Epithelial cell of prostate (primary cell): ENCODE measurements around the gene JMJD6.
"Not testable (repeated sequence)": the region's sequence is repeated elsewhere in the genome, so short reads cannot be mapped to it uniquely, and the experiment has no call there.

ENCODE experiments used
- DNase-seq: peaks from one replicate; pipeline ENCODE4 v3.0.0-alpha.2; 2011; ENCODE audit warnings: low read depth, low spot score
- H3K27ac ChIP-seq: fragments of 450-650 bp; 2 replicates; pipeline ENCODE4 v1.5.1; 2017; ENCODE audit warnings: mild to moderate bottlenecking

Gene JMJD6

GRCh38 chr17:76726231-76726775, at the start of gene JMJD6:
TSS of gene JMJD6 (minus strand) at chr17:76726606. CDS start at chr17:76726475, 131 bp downstream.
- H3K27ac ChIP-seq, result peak within 1 kb of the TSS; percentile 97
- peak; percentile 72 for DNase-seq

GRCh38 chr17:76775021-76775600, 48.7 kb upstream of the JMJD6 start:
- H3K27ac ChIP-seq, result no peak overlapping the region
- no peak for DNase-seq

- peak overlapping the region; percentile 64 for H3K27ac ChIP-seq
- peak; percentile 62 for DNase-seq
Observed at GRCh38 chr17:76772842-76773525, 46.6 kb upstream of the JMJD6 start.

- DNase-seq, result no peak
- H3K27ac ChIP-seq, result no peak overlapping the region
Observed at GRCh38 chr17:76758570-76758969, 32.2 kb upstream of the JMJD6 start.

- no peak overlapping the region for H3K27ac ChIP-seq
- DNase-seq, result no peak
Observed at GRCh38 chr17:76757256-76757655, 30.9 kb upstream of the JMJD6 start.

- DNase-seq, result no peak
- no peak overlapping the region for H3K27ac ChIP-seq
Observed at GRCh38 chr17:76755285-76755684, 28.9 kb upstream of the JMJD6 start.

GRCh38 chr17:76753061-76753961, 26.9 kb upstream of the JMJD6 start:
- H3K27ac ChIP-seq, result no peak overlapping the region

GRCh38 chr17:76752006-76752405, 25.6 kb upstream of the JMJD6 start:
- H3K27ac ChIP-seq, result no peak overlapping the region
- DNase-seq, result no peak

More at GRCh38 chr17:76753061-76753961, 26.9 kb upstream of the JMJD6 start:
- DNase-seq, result no peak

GRCh38 chr17:76751416-76751993, 25.1 kb upstream of the JMJD6 start:
- no peak for DNase-seq
- H3K27ac ChIP-seq, result no peak overlapping the region

- DNase-seq, result no peak
- no peak overlapping the region for H3K27ac ChIP-seq
Observed at GRCh38 chr17:76748657-76749056, 22.3 kb upstream of the JMJD6 start.

- no peak for DNase-seq
- no peak overlapping the region for H3K27ac ChIP-seq
Observed at GRCh38 chr17:76747716-76748363, 21.4 kb upstream of the JMJD6 start.

- DNase-seq, H3K27ac ChIP-seq: not testable (repeated sequence)
Observed at GRCh38 chr17:76745785-76746184, 19.4 kb upstream of the JMJD6 start.

GRCh38 chr17:76744747-76745146, 18.3 kb upstream of the JMJD6 start:
- no peak for DNase-seq
- H3K27ac ChIP-seq, result no peak overlapping the region

GRCh38 chr17:76742958-76743357, 16.6 kb upstream of the JMJD6 start:
- no peak for DNase-seq
- no peak overlapping the region for H3K27ac ChIP-seq

GRCh38 chr17:76740329-76741118, 14.1 kb upstream of the JMJD6 start:
- no peak for DNase-seq
- H3K27ac ChIP-seq, result no peak overlapping the region

- not testable (repeated sequence) for H3K27ac ChIP-seq, DNase-seq
Observed at GRCh38 chr17:76739568-76740115, 13.2 kb upstream of the JMJD6 start.

GRCh38 chr17:76738468-76738850, 12.1 kb upstream of the JMJD6 start:
- DNase-seq, result no peak
- peak overlapping the region; percentile 95 for H3K27ac ChIP-seq

GRCh38 chr17:76737676-76738467, 11.5 kb upstream of the JMJD6 start, which contains the start of gene MFSD11:
TSS of gene MFSD11 (plus strand) at chr17:76738119. CDS start at chr17:76738353, 234 bp downstream.
- DNase-seq, result peak; percentile 70
- H3K27ac ChIP-seq, result peak within 1 kb of the TSS; percentile 95
